Measurements from ENCODE around the gene SAMSN1.

DNA sequence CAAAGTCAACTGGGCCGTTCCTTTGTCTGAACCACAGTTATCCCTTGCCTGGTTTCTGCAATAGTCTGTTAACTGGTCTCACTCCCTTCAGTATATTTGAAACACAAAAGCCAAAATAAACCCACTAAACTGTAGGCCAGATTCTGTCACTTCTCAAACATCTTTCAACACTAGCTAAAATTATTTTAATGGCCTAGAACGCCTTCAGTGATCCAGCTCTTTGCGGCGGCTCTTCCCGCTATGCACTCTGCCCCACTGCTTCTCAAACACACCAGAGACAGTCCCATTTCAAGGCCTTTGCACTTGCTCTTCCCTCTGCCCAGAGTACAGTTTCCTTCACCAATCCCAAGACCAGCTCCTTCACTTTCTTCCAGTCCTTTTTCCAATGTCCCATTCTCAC is 9.2 kb downstream of the SAMSN1 start:
- TF ChIP-seq CTCF (IDR thresholded peaks at IDR 0.05 in 8 of 11, conservative IDR thresholded peaks at IDR 0.05 in 3 of 11) (no peak), POLR2A (IDR thresholded peaks at IDR 0.05) (no peak)
